GM21723 (cell line): ENCODE measurements around the gene PSMG2.
"Not testable (repeated sequence)": the region's sequence is repeated elsewhere in the genome, so short reads cannot be mapped to it uniquely, and the experiment has no call there.

Experiments used
- ATAC-seq: cut with Tn5 transposase; IDR thresholded peaks from one replicate; pipeline ENCODE4 v1.9.1; 2021; ENCODE audit warnings: mild to moderate bottlenecking, moderate library complexity; ENCODE audit not compliant: unreplicated experiment

The PSMG2 gene

GRCh38 chr18:12758566-12758965 lies 55.7 kb downstream of the PSMG2 start:
- ATAC-seq: not testable (repeated sequence)

- ATAC-seq: no peak
These were observed 62.3 kb downstream of the PSMG2 start for GRCh38 chr18:12765126-12765525.

- ATAC-seq: no peak
These were observed 62.7 kb downstream of the PSMG2 start for GRCh38 chr18:12765586-12765985.

GRCh38 chr18:12766986-12767433 lies 64.2 kb downstream of the PSMG2 start:
- no peak for ATAC-seq

GRCh38 chr18:12767580-12768155 lies 64.8 kb downstream of the PSMG2 start:
- ATAC-seq: no peak

GRCh38 chr18:12768625-12769024 lies 65.8 kb downstream of the PSMG2 start:
- ATAC-seq: no peak

- no peak for ATAC-seq
These were observed 66.3 kb downstream of the PSMG2 start for GRCh38 chr18:12769136-12769535.

- no peak for ATAC-seq
These were observed 67.0 kb downstream of the PSMG2 start for GRCh38 chr18:12769644-12770440.

GRCh38 chr18:12770469-12771219 lies 67.8 kb downstream of the PSMG2 start:
- ATAC-seq: no peak

GRCh38 chr18:12772111-12772510 lies 69.3 kb downstream of the PSMG2 start:
- no peak for ATAC-seq

GRCh38 chr18:12773369-12773768 lies 70.5 kb downstream of the PSMG2 start:
- ATAC-seq: no peak

GRCh38 chr18:12774982-12775381 lies 72.1 kb downstream of the PSMG2 start:
- ATAC-seq: no peak
